SK-N-SH treated with all-trans-retinoic acid at 6 μM for 48 hours (cell line): ENCODE measurements around the gene CEACAM16.

ENCODE experiments used
- ARNTL ChIP-seq: fragments of 450-650 bp; formaldehyde crosslinking; IDR thresholded peaks from 2 replicates; pipeline ENCODE4 v1.5.0; 2020; ENCODE audit warnings: low read depth, mild to moderate bottlenecking, moderate library complexity, borderline replicate concordance
- BACH2 ChIP-seq: fragments of 250-450 bp; sonication (Bioruptor Pico); IDR thresholded peaks from 2 replicates; pipeline ENCODE4 v1.9.0; 2021; ENCODE audit warnings: mild to moderate bottlenecking, borderline replicate concordance
- CSDC2 ChIP-seq: fragments of 250-450 bp; sonication (Bioruptor Pico); IDR thresholded peaks from 2 replicates; pipeline ENCODE4 v1.5.0; 2020; ENCODE audit warnings: mild to moderate bottlenecking, moderate library complexity
- GLIS3 ChIP-seq: fragments of 250-450 bp; sonication (Bioruptor Pico); IDR thresholded peaks from 2 replicates; pipeline ENCODE4 v1.5.0; 2020; ENCODE audit warnings: mild to moderate bottlenecking, moderate library complexity
- ISL1 ChIP-seq: fragments of 250-450 bp; sonication (Bioruptor Pico); IDR thresholded peaks from 2 replicates; pipeline ENCODE4 v2.1.2; 2022; ENCODE audit warnings: mild to moderate bottlenecking, moderate library complexity
- PATZ1 ChIP-seq: fragments of 250-450 bp; sonication (Bioruptor Pico); IDR thresholded peaks from 2 replicates; pipeline ENCODE4 v1.8.0; 2020; ENCODE audit warnings: mild to moderate bottlenecking, moderate library complexity, borderline replicate concordance
- RARB ChIP-seq: fragments of 250-450 bp; sonication (Bioruptor Pico); IDR thresholded peaks from 2 replicates; pipeline ENCODE4 v1.8.0; 2021; ENCODE audit warnings: mild to moderate bottlenecking, moderate library complexity
- TCF4 ChIP-seq: fragments of 250-450 bp; sonication (Bioruptor Pico); IDR thresholded peaks from 2 replicates; pipeline ENCODE4 v1.8.0; 2021; ENCODE audit warnings: mild to moderate bottlenecking, moderate library complexity, borderline replicate concordance
- ZC3H10 ChIP-seq: fragments of 250-450 bp; sonication (Bioruptor Pico); IDR thresholded peaks from 2 replicates; pipeline ENCODE4 v1.5.1; 2021; ENCODE audit warnings: mild to moderate bottlenecking, moderate library complexity
- ZFP3 ChIP-seq: fragments of 250-450 bp; sonication (Bioruptor Pico); IDR thresholded peaks from 2 replicates; pipeline ENCODE4 v1.5.0; 2020; ENCODE audit warnings: mild to moderate bottlenecking, moderate library complexity
- ZFP30 ChIP-seq: fragments of 450-650 bp; formaldehyde crosslinking; IDR thresholded peaks from 2 replicates; pipeline ENCODE4 v1.5.0; 2022; ENCODE audit warnings: mild to moderate bottlenecking, moderate library complexity
- ZNF8 ChIP-seq: fragments of 450-650 bp; formaldehyde crosslinking; IDR thresholded peaks from 2 replicates; pipeline ENCODE4 v1.5.0; 2020; ENCODE audit warnings: mild to moderate bottlenecking, moderate library complexity
- TF ChIP-seq, protein P1 (sequence below): fragments of 250-450 bp; sonication (Bioruptor Pico); IDR thresholded peaks from 2 replicates; pipeline ENCODE4 v1.5.1; 2021; ENCODE audit warnings: mild to moderate bottlenecking, moderate library complexity
- TF ChIP-seq, protein P2 (sequence below): fragments of 250-450 bp; sonication (Bioruptor Pico); IDR thresholded peaks from 2 replicates; pipeline ENCODE4 v1.5.0; 2020; ENCODE audit warnings: mild to moderate bottlenecking, moderate library complexity

GRCh38 chr19:44708940-44709339 is 10.0 kb downstream of the CEACAM16 start:
- TF ChIP-seq GLIS3 (CRISPR knock-in tag), result no peak
- no peak for TF ChIP-seq CSDC2 (CRISPR knock-in tag)
- no peak for TF ChIP-seq ISL1 (CRISPR knock-in tag)
- TF ChIP-seq RARB (CRISPR knock-in tag), result no peak
- TF ChIP-seq ARNTL, result no peak
- TF ChIP-seq ZFP3 (CRISPR knock-in tag), result no peak
- TF ChIP-seq BACH2 (CRISPR knock-in tag), result no peak
- no peak for TF ChIP-seq PATZ1 (CRISPR knock-in tag)
- TF ChIP-seq ZFP30 (CRISPR knock-in tag), result no peak
- TF ChIP-seq TCF4 (CRISPR knock-in tag), result no peak
- TF ChIP-seq ZC3H10 (CRISPR knock-in tag), result no peak
- TF ChIP-seq ZNF8 (CRISPR knock-in tag), result no peak
- TF ChIP-seq, protein P1, sequence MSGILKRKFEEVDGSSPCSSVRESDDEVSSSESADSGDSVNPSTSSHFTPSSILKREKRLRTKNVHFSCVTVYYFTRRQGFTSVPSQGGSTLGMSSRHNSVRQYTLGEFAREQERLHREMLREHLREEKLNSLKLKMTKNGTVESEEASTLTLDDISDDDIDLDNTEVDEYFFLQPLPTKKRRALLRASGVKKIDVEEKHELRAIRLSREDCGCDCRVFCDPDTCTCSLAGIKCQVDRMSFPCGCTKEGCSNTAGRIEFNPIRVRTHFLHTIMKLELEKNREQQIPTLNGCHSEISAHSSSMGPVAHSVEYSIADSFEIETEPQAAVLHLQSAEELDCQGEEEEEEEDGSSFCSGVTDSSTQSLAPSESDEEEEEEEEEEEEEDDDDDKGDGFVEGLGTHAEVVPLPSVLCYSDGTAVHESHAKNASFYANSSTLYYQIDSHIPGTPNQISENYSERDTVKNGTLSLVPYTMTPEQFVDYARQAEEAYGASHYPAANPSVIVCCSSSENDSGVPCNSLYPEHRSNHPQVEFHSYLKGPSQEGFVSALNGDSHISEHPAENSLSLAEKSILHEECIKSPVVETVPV (CRISPR knock-in tag), result no peak
- TF ChIP-seq, protein P2, sequence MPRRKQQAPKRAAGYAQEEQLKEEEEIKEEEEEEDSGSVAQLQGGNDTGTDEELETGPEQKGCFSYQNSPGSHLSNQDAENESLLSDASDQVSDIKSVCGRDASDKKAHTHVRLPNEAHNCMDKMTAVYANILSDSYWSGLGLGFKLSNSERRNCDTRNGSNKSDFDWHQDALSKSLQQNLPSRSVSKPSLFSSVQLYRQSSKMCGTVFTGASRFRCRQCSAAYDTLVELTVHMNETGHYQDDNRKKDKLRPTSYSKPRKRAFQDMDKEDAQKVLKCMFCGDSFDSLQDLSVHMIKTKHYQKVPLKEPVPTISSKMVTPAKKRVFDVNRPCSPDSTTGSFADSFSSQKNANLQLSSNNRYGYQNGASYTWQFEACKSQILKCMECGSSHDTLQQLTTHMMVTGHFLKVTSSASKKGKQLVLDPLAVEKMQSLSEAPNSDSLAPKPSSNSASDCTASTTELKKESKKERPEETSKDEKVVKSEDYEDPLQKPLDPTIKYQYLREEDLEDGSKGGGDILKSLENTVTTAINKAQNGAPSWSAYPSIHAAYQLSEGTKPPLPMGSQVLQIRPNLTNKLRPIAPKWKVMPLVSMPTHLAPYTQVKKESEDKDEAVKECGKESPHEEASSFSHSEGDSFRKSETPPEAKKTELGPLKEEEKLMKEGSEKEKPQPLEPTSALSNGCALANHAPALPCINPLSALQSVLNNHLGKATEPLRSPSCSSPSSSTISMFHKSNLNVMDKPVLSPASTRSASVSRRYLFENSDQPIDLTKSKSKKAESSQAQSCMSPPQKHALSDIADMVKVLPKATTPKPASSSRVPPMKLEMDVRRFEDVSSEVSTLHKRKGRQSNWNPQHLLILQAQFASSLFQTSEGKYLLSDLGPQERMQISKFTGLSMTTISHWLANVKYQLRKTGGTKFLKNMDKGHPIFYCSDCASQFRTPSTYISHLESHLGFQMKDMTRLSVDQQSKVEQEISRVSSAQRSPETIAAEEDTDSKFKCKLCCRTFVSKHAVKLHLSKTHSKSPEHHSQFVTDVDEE (CRISPR knock-in tag), result no peak
